Naive thymus-derived CD4-positive, alpha-beta T cell (primary cell): Measurements from ENCODE around the gene GPX7. TPM values are rescaled to one million over a fixed set of nuclear protein-coding genes. Genes with fewer than 3 reads are reported as not detected.
A peak's percentile ranks its signal among the peaks of the same experiment; 100 is the strongest.

Source experiments
- ATAC-seq: fragments of 150-1000 bp; cut with Tn5 transposase; 2 replicates; pipeline ENCODE4 v1.10.0; 2021; ENCODE audit warnings: mild to moderate bottlenecking, moderate library complexity
- CTCF ChIA-PET: fragments of 350-600 bp; sonication (Branson Sonifier 250); formaldehyde crosslinking; loops from one replicate; lab custom pipeline; 2021; ENCODE audit warnings: antibody characterized with exemption; lab: Charles Lee
- POLR2A ChIA-PET: fragments of 350-600 bp; sonication (Branson Sonifier 250); formaldehyde crosslinking; loops from one replicate; lab custom pipeline; 2021; ENCODE audit warnings: antibody characterized with exemption, inconsistent platforms; lab: Charles Lee
- DNase-seq, 9 donors: peaks; one replicate each; pipeline versions ENCODE4 v3.0.0 to v3.0.0-alpha.2; 2020 to 2022; ENCODE audit warnings: mixed read lengths in 1 of 9
- H3K27ac ChIP-seq: one replicate; pipeline ENCODE4 v1.7.0; 2013; ENCODE audit warnings: mild to moderate bottlenecking, low read depth, low read length, moderate library complexity
- H3K27me3 ChIP-seq, 2 donors: one replicate each; pipeline ENCODE4 v1.7.0; 2013; ENCODE audit warnings: low read length in 2 of 2, mild to moderate bottlenecking in 2 of 2, moderate library complexity in 2 of 2; ENCODE audit not compliant: control insufficient read depth in 2 of 2, insufficient read depth in 2 of 2
- H3K36me3 ChIP-seq, 3 experiments: 1 replicate in 2 of 3; 2 replicates in 1 of 3; pipeline ENCODE4 v1.7.0; 2013; ENCODE audit warnings: low read length in 3 of 3, mild to moderate bottlenecking in 3 of 3, moderate library complexity in 1 of 3; ENCODE audit not compliant: insufficient read depth in 3 of 3, control insufficient read depth in 2 of 3
- H3K4me1 ChIP-seq, 2 donors: one replicate each; pipeline ENCODE4 v1.7.0; 2013; ENCODE audit warnings: low read length in 2 of 2, mild to moderate bottlenecking in 2 of 2, moderate library complexity in 1 of 2; ENCODE audit not compliant: control insufficient read depth in 2 of 2, insufficient read depth in 2 of 2
- H3K4me3 ChIP-seq: 2 replicates; pipeline ENCODE4 v1.7.0; 2013; ENCODE audit warnings: mild to moderate bottlenecking, low read length
- H3K9me3 ChIP-seq, 3 experiments: 1 replicate in 2 of 3; 2 replicates in 1 of 3; pipeline ENCODE4 v1.7.0; 2013; ENCODE audit warnings: low read length in 3 of 3; ENCODE audit not compliant: control insufficient read depth in 2 of 3
- H3K27ac Mint-ChIP-seq, 9 donors: one replicate each; pipeline ENCODE4 v1.8.0; 2020 to 2022; ENCODE audit warnings: mixed read lengths in 9 of 9, mild to moderate bottlenecking in 8 of 9, moderate library complexity in 5 of 9, inconsistent platforms in 2 of 9
- H3K27me3 Mint-ChIP-seq, 5 donors: one replicate each; pipeline ENCODE4 v1.8.0; 2021 to 2022; ENCODE audit warnings: mixed read lengths in 5 of 5, mild to moderate bottlenecking in 1 of 5
- H3K36me3 Mint-ChIP-seq, 5 donors: one replicate each; pipeline ENCODE4 v1.8.0; 2020 to 2022; ENCODE audit warnings: mixed read lengths in 5 of 5, mild to moderate bottlenecking in 3 of 5, inconsistent platforms in 1 of 5
- H3K4me1 Mint-ChIP-seq, 7 donors: one replicate each; pipeline ENCODE4 v1.8.0; 2020 to 2022; ENCODE audit warnings: mixed read lengths in 7 of 7, mild to moderate bottlenecking in 3 of 7, inconsistent platforms in 1 of 7
- H3K4me3 Mint-ChIP-seq, 10 donors: one replicate each; pipeline ENCODE4 v1.8.0; 2020 to 2022; ENCODE audit warnings: mild to moderate bottlenecking in 10 of 10, mixed read lengths in 10 of 10, moderate library complexity in 6 of 10, inconsistent platforms in 2 of 10
- H3K9me3 Mint-ChIP-seq, 11 donors: one replicate each; pipeline ENCODE4 v1.8.0; 2020 to 2022; ENCODE audit warnings: mixed read lengths in 11 of 11, mild to moderate bottlenecking in 4 of 11, inconsistent platforms in 1 of 11, moderate library complexity in 1 of 11
- intact Hi-C, 2 donors: fragments of 100-400 bp; cut with micrococcal nuclease; formaldehyde crosslinking; loops; one replicate each; pipeline ENCODE4 v1.15.1; 2023
- polyA plus RNA-seq, 2 donors: library from polyadenylated mRNA; unstranded; fragments of 300-500 nt; fragmentation: Illumina TruSeq; gene quantifications; one replicate each; pipeline ENCODE4 v1.2.3, GENCODE V29; 2021
- total RNA-seq, 6 experiments: library from RNA in 5 of 6; stranded (reverse) in 5 of 6; gene quantifications; 1 replicate in 5 of 6; 2 replicates in 1 of 6; pipeline ENCODE4 v1.2.3 and lab custom pipeline; 2021 to 2026

Gene GPX7
- total and polyA plus RNA-seq, 7 experiments from 2014 or later = 14.8 to 51.6 (median 30.6) TPM

DNA sequence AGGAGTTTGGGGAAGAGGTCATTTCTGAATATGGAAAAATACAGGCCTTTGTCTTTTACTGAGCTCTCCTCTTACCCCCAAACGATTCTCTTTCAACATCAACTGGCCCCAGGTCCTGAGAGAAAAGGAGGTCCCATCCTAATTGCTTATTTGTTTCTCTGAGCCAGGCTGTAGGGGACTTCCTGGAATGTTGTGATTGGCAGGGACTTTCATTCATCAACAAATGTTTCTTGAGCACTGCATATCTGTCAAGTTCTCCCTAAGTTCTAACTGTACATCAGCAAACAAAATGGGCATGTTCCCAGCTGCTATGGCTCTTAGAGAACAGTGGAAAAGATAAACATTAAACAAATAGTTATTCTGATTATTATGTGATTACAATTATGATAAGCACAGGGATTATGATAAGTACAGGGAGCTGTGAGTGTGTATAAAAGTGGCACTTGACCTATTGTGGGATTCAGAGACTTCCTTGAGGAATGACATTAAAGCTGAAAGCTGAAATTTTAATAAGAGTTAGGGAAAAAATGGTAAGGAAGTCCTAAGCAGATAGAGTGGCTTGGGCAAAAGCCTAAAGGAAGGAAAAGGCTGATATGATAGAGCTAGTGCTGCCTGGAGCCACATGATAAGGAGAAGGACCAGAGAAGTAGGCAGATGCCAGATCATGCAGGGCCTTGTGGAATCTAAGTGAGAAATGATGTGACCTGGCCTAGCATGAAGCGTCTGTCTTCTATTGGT lies 11.6 kb downstream of the GPX7 start:
- no peaks in the 10 kb centered on the region for H3K4me1 ChIP-seq
- Mint-ChIP-seq H3K4me3 (no peak overlapping the region), H3K27me3 (no peaks in the 10 kb centered on the region), H3K9me3 (no peaks in the 10 kb centered on the region), H3K36me3 (peaks cover 0 to 24% (median 14%) of the 10 kb centered on the region in 5 donors), H3K27ac (peak overlapping the region; percentile 25 to 82 (median 61)), H3K4me1 (peaks cover 8 to 44% (median 35%) of the 10 kb centered on the region in 7 donors)
- no peaks in the 10 kb centered on the region for H3K9me3 ChIP-seq
- POLR2A ChIA-PET = interaction anchor here (0.6 to 4.4 kb wide), 10 partner anchors 10 to 79 kb away, joined by 3 to 22 read pairs (median 3); partner anchors contain the start of genes SHISAL2A and TUT4
- H3K36me3 ChIP-seq = peaks cover 0 to 8% (median 0%) of the 10 kb centered on the region in 3 experiments
- CTCF ChIA-PET = no interaction called here
- no peak overlapping the region for H3K27ac ChIP-seq
- H3K27me3 ChIP-seq = no peaks in the 10 kb centered on the region
- no peak for ATAC-seq
- DNase-seq = no peak
- intact Hi-C loops = loop anchor here in 1 of 2 donors (1.0 kb wide), 1 partner anchor 11 kb away; no protein-coding TSS in a partner anchor
- no peak overlapping the region for H3K4me3 ChIP-seq

DNA sequence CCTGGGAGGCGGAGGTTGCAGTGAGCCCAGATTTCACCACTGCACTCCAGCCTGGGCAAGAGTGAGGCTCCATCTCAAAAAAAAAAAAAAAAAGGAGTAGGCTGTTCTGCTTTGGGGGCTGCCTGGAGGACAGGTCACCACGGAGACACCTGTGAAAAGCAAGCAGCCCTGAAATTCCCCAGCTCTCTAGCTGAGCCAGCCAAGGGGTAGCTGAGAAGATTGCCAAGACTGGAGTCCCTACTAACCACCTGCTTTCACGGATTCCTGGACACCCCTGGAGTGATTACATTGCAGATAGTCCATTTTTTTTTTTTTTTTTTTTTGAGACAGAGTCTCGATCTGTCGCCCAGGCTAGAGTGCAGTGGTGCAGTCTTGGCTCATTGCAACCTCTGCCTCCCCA lies 12.5 kb downstream of the GPX7 start:
- DNase-seq (no peak), ATAC-seq (no peak)
- peak overlapping the region in 2 of 9 donors; percentile 61 to 69 for H3K27ac Mint-ChIP-seq
- Histone ChIP-seq H3K36me3 (peaks cover 0 to 5% (median 0%) of the 10 kb centered on the region in 3 experiments), H3K9me3 (no peaks in the 10 kb centered on the region), H3K27me3 (no peaks in the 10 kb centered on the region), H3K4me3 (no peak overlapping the region), H3K4me1 (no peaks in the 10 kb centered on the region), H3K27ac (no peak overlapping the region)
- H3K9me3 Mint-ChIP-seq = no peaks in the 10 kb centered on the region
- H3K4me3 Mint-ChIP-seq = no peak overlapping the region
- peaks cover 8 to 44% (median 35%) of the 10 kb centered on the region in 7 donors for H3K4me1 Mint-ChIP-seq
- ChIA-PET CTCF (interaction anchor here (0.7 kb wide), 1 partner anchor 716 kb away, joined by 4 read pairs; no protein-coding TSS in a partner anchor), POLR2A (interaction anchor here (0.8 to 4.4 kb wide), 4 partner anchors 13 to 26 kb away, joined by 3 to 22 read pairs (median 4); partner anchors contain the start of gene SHISAL2A)
- peaks cover 0 to 26% (median 13%) of the 10 kb centered on the region in 5 donors for H3K36me3 Mint-ChIP-seq
- intact Hi-C loops = no loop called here
- no peaks in the 10 kb centered on the region for H3K27me3 Mint-ChIP-seq

DNA sequence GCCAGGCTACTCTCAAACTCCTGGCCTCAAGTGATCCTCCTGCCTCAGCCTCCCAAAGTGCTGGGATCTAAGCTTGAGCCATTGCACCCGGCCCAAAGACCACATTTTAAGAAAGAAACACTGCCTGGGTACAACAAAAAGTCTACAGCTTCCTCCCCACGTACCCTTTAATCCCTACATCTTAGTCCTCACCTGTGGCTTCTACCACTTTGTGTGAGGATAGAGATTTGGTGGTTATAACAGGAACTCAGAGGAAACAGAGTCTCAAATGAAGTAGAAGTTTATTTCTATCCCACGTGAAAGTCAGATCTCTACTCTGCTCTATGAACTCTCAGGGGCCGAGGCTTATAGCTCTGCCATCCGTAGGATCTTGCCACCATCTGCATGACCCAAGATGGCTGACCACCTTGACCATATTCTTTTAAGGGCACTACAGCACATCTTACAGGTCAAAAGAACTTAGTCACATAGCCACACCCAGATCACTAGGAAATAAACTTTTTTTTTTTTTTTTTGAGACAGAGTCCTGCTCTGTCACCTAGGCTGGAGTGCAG lies 13.4 kb downstream of the GPX7 start:
- ChIA-PET POLR2A (interaction anchor here (0.6 to 4.4 kb wide), 5 partner anchors 10 to 573 kb away, joined by 3 to 22 read pairs (median 3); partner anchors contain the start of gene SHISAL2A), CTCF (interaction anchor here (0.7 kb wide), 1 partner anchor 717 kb away, joined by 4 read pairs; no protein-coding TSS in a partner anchor)
- Mint-ChIP-seq H3K27ac (peak overlapping the region; percentile 46 to 91 (median 71)), H3K4me3 (peak overlapping the region in 8 of 10 donors; percentile 9 to 77 (median 44)), H3K27me3 (no peaks in the 10 kb centered on the region), H3K9me3 (peaks cover 0 to 3% (median 1%) of the 10 kb centered on the region in 11 donors), H3K36me3 (peaks cover 3 to 30% (median 17%) of the 10 kb centered on the region in 5 donors), H3K4me1 (peaks cover 8 to 47% (median 36%) of the 10 kb centered on the region in 7 donors)
- no peaks in the 10 kb centered on the region for H3K27me3 ChIP-seq
- H3K27ac ChIP-seq = no peak overlapping the region
- H3K4me1 ChIP-seq = no peaks in the 10 kb centered on the region
- no peak for DNase-seq
- intact Hi-C loops = no loop called here
- H3K4me3 ChIP-seq = no peak overlapping the region
- no peaks in the 10 kb centered on the region for H3K9me3 ChIP-seq
- ATAC-seq = no peak
- H3K36me3 ChIP-seq = peaks cover 0 to 1% (median 0%) of the 10 kb centered on the region in 3 experiments

DNA sequence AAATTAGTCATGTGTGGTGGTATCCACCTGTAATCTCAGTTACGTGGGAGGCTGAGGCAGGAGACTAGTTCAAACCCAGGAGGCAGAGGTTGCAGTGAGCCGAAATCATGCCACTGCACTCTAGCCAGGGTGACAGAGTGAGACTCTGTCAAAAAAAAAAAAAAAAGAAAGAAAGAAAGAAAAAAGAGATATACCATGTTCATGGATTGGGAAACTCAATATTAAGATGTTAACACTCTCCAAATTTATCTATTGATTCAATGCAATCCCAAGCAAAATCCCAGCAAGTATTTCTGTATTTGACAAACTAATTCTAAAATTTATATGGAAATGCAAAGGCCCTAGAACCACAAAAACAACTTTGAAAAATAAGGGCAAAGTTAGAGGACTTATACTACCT lies 19.8 kb downstream of the GPX7 start:
- H3K27me3 Mint-ChIP-seq = no peaks in the 10 kb centered on the region
- ChIA-PET POLR2A (interaction anchor here (0.6 to 1.2 kb wide), 2 partner anchors 18 to 1489 kb away, joined by 3 read pairs; no protein-coding TSS in a partner anchor), CTCF (no interaction called here)
- Histone ChIP-seq H3K27me3 (no peaks in the 10 kb centered on the region), H3K4me3 (no peak overlapping the region), H3K4me1 (no peaks in the 10 kb centered on the region), H3K9me3 (peaks cover 0 to 5% (median 0%) of the 10 kb centered on the region in 3 experiments), H3K36me3 (no peaks in the 10 kb centered on the region), H3K27ac (no peak overlapping the region)
- H3K36me3 Mint-ChIP-seq = peaks cover 6 to 26% (median 16%) of the 10 kb centered on the region in 5 donors
- intact Hi-C loops = no loop called here
- DNase-seq = no peak
- H3K27ac Mint-ChIP-seq = no peak overlapping the region
- peaks cover 0 to 26% (median 19%) of the 10 kb centered on the region in 7 donors for H3K4me1 Mint-ChIP-seq
- H3K9me3 Mint-ChIP-seq = peaks cover 0 to 13% (median 3%) of the 10 kb centered on the region in 11 donors
- no peak overlapping the region for H3K4me3 Mint-ChIP-seq
- ATAC-seq = no peak

DNA sequence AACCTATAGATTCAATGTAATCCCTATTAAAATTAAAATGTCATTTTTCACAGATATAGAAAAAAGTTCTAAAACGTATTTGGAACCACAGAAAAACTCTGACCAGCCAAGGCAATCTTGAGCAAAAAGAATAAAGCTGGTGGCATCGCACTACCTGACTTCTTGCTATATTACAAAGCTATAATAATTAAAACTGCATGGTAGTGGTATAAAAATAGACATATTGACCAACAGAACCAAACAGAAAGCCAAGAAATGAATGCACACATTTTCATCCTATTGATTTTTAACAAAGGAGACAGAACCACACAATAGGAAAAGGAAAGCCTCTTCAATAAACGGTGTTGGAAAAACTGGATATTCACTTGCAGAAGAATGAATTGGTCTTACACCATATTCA lies 21.6 kb downstream of the GPX7 start:
- ChIA-PET POLR2A (interaction anchor here (1.8 kb wide), 1 partner anchor 69 kb away, joined by 6 read pairs; no protein-coding TSS in a partner anchor), CTCF (interaction anchor here (0.6 kb wide), 1 partner anchor 30 kb away, joined by 3 read pairs; no protein-coding TSS in a partner anchor)
- peaks cover 6 to 14% (median 10%) of the 10 kb centered on the region in 5 donors for H3K36me3 Mint-ChIP-seq
- H3K27ac Mint-ChIP-seq = no peak overlapping the region
- Histone ChIP-seq H3K9me3 (peaks cover 0 to 5% (median 0%) of the 10 kb centered on the region in 3 experiments), H3K27me3 (no peaks in the 10 kb centered on the region), H3K4me3 (no peak overlapping the region), H3K27ac (no peak overlapping the region), H3K4me1 (no peaks in the 10 kb centered on the region), H3K36me3 (no peaks in the 10 kb centered on the region)
- DNase-seq (no peak), ATAC-seq (no peak)
- intact Hi-C loops = no loop called here
- H3K4me1 Mint-ChIP-seq = peaks cover 0 to 28% (median 19%) of the 10 kb centered on the region in 7 donors
- no peak overlapping the region for H3K4me3 Mint-ChIP-seq
- peaks cover 0 to 13% (median 3%) of the 10 kb centered on the region in 11 donors for H3K9me3 Mint-ChIP-seq
- no peaks in the 10 kb centered on the region for H3K27me3 Mint-ChIP-seq

- ATAC-seq = no peak
- Histone ChIP-seq H3K9me3 (peaks cover 0 to under 1% (median 0%) of the 10 kb centered on the region in 3 experiments), H3K27ac (no peak overlapping the region), H3K27me3 (no peaks in the 10 kb centered on the region), H3K4me3 (no peak overlapping the region), H3K4me1 (peaks cover 10 to 12% of the 10 kb centered on the region in 2 donors), H3K36me3 (no peaks in the 10 kb centered on the region)
- DNase-seq = no peak
- intact Hi-C loops = no loop called here
- H3K9me3 Mint-ChIP-seq = peaks cover 0 to 3% (median 0%) of the 10 kb centered on the region in 11 donors
- peaks cover 5 to 46% (median 35%) of the 10 kb centered on the region in 7 donors for H3K4me1 Mint-ChIP-seq
- H3K4me3 Mint-ChIP-seq = no peak overlapping the region
- peak overlapping the region in 2 of 9 donors; percentile 58 to 82 for H3K27ac Mint-ChIP-seq
- peaks cover 0 to 2% (median 0%) of the 10 kb centered on the region in 5 donors for H3K27me3 Mint-ChIP-seq
- POLR2A ChIA-PET = interaction anchor here (0.7 to 1.8 kb wide), 3 partner anchors 12 to 69 kb away, joined by 3 to 5 read pairs (median 4); no protein-coding TSS in a partner anchor
- CTCF ChIA-PET = interaction anchor here (0.7 kb wide), 1 partner anchor 55 kb away, joined by 3 read pairs; no protein-coding TSS in a partner anchor
- peaks cover 0 to 6% (median 3%) of the 10 kb centered on the region in 5 donors for H3K36me3 Mint-ChIP-seq
Measured at GRCh38 chr1:52627028-52627427, 24.9 kb downstream of the GPX7 start.
